NCI-H1436 treated with DMSO at 0.1 percent for 48 hours (cell line): ENCODE data around the gene CLEC16A.
A peak's percentile ranks its signal among the peaks of the same experiment; 100 is the strongest.
"Not testable (repeated sequence)": the region's sequence is repeated elsewhere in the genome, so short reads cannot be mapped to it uniquely, and the experiment has no call there.

Source experiments
- DNase-seq: peaks from one replicate; lab custom pipeline; 2025; lab: John Stamatoyannopoulos, UW

CLEC16A gene

DNA sequence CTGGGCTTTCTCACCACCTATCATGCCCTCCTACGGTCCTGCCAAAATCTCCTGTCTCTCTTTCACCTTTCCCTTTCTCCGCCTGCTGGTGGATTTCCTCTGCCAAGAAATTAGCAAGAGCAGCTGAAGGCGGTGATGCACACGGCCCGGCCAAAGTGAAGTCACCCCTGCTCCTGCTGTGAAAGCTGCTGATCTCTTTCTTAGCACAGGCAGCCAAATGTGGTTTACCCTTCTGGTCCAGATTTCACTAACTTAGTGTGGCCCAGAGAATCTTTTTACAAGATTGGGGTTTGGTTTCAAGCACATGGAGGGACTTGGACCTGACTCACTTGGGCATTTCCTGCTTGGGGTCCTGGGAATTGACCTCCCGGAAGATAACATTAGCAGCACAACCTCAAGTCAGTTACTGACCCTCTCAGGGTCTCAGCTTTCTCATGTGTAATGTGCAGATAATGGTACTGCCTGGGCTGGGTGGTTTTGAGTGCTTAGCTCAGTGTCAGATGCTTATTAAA lies 155.9 kb downstream of the CLEC16A start:
- DNase-seq: no peak

DNA sequence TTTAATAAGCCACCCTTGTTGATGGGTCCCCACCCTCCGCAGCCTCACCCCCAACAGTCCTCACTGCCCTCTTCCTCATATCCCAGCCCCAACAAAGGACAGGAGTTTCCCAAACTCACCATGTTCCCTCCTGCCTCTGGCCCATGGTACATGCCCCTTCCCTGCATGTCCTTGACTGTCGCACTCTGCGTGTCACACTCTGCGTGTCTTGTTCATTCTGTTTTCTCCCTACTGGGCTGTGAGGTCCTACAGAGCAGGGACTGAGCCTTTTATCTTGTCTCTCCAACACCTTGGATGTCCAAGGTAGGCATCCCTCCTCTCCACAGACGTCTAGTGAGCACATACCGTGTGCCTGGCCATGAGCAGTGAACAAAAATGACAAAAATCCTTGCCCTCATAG lies 156.9 kb downstream of the CLEC16A start:
- no peak for DNase-seq

DNA sequence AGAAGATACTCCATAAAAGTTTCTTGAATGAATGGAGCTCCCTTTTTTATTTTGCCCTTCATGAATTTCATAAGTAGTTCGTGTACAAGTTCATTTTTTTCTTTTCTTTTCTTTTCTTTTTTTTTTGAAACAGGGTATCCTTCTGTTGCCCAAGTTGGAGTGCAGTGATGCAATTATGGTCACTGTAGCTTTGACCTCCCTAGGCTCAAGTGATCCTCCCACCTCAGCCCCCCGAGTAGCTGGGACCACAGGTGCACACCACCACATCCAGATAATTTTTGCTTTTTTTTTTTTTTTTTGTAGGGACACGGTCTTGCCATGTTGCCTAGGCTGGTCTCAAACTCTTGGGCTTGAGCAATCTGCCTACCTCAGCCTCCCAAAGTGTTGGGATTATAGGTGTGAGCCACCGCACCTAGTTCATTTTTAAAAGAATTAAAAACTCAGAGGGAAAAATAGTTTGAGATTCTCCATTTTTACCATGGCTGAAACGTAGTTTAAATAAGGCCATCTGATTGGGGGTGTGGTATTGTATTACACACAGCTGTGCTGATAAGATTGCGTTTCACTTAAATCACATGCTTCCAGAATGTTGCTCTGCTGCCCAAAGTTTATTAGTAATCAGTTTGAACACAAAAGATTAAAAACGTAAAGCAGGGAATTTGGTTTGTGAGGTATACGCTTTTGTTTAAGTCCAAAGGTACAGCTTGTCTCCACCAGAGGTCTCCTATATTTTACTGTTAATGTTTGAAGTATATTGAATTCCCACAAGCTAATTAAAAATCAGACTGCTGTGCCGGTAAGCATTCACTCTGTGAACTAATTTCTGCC lies 157.5 kb downstream of the CLEC16A start:
- no peak for DNase-seq

DNA sequence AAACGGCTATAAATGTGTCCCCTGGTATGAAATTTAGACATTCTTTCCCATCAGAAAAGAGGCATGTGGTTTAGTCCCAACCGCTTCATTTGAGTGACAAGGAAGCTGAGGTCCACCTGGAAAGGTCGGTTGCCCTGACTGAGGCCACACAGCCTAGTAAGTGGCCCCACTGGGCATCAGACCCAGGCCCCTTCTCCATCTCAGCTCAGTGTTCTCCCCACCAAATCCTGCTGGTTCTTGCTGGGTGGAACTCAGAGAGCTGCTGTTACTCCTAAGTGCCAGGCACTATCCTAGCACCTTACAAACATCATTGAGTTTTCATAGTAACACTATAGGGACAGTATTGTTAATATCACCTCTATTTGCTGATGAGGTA lies 158.1 kb downstream of the CLEC16A start:
- DNase-seq: no peak

DNA sequence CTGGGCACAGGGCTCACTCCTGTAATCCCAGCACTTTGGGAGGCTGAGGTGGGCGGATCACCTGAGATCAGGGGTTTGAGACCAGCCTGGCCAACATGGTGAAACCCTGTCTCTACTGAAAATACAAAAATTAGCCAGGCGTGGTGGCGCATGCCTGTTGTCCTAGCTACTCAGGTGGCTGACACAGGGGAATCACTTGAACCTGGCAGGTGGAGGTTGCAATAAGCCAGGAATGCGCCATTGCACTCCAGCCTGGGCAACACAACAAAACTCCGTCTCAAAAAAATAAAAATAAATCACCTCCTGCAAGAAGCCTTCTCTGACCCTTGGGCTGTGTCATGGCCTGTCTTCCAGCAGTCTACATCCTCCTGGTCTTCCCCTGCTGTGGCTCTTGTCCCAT lies 158.9 kb downstream of the CLEC16A start:
- DNase-seq: not testable (repeated sequence)

DNA sequence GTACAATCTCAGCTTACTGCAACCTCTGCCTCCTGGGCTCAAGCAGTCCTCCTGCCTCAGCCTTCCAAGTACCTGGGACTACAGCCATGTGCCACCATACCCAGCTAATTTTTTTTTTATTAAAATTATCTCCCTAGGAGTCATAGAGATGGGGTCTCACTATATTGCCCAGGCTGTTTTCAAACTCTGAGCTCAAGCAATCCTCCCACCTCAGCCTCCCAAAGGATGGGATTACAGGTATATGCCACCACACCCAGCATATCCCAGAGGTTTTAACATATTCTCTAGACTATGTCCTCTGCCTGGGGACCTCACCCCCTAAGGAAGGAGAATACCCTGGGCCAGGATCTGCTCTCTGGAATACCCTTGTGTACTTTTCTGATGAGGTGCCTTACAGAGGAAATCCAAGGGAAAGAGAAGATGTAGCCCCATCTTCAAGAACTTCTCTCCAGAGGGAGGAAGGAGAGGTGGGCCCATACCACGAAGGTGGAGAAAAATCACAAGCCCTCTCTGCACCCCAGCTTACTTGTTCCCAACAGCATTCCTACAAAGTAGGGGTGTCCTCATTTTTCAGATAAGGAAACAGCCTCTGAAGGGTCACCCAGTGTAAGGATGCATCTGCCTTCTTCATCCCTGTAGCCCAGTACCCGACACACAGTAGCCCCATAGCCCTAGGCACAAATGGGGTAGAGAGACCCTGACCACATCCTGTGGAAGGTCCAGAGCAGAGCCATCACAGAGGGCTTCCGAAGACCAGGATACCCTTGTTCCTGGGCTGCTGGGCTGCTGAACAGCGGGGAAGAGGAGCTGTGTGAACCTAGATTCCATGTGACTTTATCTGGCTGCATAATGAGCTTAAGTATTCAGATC lies 160.0 kb downstream of the CLEC16A start:
- no peak for DNase-seq

DNA sequence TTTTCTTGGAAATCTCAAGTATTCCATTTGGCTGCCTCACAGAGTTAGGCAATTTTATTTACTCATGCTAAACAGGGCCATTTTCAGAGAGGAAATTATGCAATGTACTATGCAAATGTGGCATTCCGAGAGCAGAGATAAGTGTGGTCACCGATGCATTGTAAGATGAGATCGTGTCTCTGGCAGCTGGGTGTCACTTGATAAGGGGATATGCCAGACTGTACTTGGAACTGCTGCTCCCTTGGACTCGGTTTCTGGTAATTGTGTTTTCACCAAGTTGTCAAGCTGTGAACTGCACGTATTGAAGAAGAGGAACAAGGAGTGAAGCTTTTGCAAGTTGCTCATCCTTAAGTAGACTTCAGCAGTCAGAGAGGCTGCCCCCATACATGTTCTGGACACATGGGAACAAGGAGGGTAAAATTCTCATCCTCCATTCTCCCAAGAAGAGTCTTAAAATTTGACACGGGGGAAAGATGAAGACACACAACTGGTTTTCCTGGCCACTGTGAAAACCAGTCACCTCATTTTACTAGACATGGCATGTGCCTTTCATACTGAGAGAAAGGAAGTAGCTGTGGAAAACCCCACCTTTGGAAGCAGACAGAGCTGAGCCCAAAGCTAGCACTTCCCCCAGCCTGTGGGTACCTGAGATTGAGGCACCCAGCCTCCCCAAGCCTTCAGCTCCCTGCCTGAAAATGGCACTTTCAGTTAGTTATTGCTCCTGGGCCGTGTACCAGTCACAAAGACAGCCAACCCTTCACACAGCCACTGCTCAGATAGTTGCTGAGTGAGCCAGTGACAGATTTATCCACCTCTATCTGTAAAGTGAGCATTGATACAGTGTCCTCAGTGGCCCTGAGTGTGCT lies 160.9 kb downstream of the CLEC16A start:
- DNase-seq: peak; percentile 21

DNA sequence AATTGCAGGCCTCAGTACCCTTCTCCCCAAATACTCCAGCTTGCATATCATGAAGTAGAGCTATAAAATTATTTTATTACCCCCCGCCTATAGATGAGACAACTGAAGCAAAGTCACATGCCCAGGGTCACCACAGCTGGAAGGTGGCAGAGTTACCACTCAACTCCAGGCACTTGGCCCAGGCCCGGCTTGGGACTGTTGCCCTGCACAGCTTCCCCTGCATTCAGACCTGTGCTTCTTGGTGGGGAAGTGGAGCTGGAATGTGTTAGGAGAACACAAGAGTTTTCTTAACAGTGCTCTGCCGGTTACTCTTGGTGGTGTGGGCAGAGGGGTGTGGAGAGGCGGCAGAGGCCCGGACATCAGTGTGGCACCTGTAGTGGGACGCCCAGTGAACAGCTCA lies 162.4 kb downstream of the CLEC16A start:
- no peak for DNase-seq

DNA sequence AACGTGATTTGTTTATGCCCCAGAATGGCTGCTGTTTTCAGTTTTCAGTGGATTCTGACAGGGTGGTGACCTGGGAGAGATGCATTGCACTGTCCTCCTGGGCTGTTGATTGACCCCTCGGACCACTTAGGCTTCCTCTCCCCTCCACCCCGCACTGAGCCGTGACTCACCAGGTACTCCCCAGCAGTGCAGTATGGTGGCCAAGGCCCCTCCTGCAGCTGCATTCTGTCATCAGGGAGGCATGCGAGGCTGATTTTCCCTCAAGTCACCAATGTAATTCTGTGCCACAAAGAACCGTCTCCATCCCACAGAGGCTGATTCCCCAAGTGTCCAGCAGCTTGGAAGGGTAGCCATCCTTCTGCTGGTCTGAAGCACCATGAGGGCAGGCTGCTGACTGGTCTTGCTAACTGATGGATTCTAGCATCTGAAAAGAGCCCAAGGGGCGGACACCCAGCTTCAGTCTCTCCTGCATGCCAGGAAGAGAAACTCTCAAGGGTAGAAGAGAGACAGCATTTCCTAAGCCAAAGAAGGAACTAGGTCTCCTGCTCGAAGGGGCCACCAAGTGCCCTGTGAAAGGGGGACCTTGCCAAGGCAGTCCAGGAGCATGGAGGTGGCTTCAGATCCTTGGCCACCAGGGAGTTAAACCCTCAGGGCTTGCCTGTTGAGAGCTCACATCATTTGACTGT lies 163.6 kb downstream of the CLEC16A start:
- DNase-seq: no peak

DNA sequence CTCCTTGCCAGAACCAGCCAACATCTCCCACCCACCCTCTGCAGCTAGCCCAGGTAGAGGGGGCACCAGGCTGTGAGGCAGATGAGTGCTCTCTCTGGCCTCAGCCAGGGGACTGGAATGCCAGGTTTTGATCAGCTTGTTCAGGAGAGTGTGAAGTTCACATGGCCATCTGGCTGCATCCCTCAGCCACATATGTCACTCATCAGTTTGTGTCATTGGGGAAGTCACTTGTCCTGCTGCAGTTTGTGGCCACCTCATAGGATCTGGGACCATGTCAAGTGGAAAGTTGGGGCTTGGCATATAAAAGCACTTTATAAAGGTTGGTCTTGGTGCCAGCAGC lies 164.1 kb downstream of the CLEC16A start:
- no peak for DNase-seq

DNA sequence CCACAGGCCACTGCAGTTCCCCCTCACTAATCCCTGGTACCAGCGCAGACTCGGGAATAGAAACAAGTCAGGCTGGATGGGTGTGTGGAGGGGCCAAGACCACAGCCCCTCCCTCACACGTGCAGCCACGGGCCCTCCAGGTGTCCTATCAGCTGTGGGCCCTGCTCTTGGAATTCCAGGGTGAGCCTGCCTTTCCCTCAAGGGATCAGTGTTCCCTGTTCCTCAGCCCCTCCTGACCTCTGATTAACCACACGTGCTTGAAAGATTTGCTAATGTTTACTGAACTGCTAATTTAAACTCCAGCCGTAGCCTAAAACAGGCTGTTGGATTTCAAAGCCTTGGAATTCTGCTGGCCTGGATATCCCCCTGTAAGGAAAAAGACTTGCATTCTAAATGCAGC lies 165.2 kb downstream of the CLEC16A start:
- no peak for DNase-seq

DNA sequence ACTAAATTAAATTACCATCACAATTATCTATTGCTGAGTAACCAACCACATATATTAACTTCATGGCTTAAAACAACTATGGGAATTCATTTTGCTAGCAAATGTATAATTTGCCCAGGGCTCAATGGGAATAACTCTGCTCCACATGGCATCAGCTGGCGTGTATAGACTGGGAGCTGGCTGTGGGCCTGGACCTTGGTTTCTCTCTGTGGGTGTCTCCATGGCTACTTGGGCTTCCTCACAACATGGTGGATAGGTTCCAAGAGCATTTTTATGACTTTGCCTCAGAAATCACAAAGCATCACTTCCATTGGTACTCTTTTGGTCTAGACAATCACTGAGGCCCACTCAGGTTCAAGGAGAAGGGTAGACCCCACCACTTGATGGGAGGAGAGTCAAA lies 166.8 kb downstream of the CLEC16A start:
- DNase-seq: no peak

DNA sequence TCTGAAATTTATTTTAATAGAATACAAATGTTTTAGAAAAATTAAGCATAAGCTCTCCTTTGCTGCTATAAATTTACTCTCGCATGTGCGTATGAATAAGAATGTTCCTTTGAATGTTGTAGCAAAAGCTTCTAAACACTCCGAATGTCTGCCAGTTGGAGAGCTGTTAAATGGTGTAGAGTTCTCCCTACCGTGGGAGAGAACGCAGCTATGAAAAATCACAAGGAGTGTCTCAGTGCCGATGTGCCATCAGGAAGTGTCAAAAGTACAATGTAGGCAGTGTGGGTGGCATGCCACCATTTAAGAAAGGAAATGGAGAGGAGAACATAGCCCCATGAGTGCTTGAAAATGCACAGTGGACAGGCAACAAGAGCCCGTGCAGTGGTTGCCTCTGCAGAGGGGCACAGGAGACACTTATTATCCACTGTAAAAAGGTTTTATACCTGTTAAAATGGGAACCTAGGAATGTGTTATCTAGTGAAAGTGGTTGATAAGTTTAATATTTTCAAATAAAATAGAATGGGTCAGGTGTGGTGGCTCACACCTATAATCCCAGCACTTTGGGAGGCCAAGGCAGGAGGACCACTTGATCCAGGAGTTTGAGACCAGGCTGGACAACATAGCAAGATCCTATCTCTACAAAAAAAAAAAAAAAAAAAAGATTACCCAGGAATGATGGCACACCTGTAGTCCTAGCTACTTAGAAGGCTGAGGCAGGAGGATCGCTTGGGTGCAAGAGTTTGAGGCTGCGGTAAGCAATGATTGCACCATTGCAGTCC lies 167.7 kb downstream of the CLEC16A start:
- DNase-seq: no peak

DNA sequence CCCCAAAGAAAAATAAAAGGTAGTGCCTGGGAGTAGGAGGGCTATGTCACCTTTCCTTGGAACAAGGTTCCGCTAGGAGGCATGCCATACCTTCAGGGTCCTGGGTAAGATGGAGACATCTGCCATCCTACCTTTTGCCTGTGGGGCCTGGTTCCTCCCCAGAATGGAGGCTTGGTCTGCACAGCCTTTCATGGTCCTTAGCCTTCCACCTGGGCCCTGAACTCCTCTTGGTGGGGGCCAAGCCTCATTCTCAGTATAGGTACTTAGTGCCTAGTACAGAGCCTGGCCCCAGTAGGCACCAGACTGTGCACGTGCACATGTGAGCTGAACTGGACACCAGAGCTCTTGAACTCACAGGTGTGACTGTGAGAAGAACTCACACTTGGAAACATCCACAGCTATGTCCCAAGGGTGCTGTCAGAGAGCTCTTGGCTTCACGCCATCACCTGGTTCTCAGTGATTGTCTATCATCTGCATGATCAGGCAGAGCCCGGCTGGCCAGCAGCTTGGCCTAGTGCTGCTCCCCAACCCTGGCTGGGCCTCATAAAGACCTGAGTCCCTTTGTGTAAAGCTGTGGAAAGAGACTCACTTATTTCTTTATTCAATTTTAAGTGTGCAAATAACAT lies 168.5 kb downstream of the CLEC16A start:
- no peak for DNase-seq

DNA sequence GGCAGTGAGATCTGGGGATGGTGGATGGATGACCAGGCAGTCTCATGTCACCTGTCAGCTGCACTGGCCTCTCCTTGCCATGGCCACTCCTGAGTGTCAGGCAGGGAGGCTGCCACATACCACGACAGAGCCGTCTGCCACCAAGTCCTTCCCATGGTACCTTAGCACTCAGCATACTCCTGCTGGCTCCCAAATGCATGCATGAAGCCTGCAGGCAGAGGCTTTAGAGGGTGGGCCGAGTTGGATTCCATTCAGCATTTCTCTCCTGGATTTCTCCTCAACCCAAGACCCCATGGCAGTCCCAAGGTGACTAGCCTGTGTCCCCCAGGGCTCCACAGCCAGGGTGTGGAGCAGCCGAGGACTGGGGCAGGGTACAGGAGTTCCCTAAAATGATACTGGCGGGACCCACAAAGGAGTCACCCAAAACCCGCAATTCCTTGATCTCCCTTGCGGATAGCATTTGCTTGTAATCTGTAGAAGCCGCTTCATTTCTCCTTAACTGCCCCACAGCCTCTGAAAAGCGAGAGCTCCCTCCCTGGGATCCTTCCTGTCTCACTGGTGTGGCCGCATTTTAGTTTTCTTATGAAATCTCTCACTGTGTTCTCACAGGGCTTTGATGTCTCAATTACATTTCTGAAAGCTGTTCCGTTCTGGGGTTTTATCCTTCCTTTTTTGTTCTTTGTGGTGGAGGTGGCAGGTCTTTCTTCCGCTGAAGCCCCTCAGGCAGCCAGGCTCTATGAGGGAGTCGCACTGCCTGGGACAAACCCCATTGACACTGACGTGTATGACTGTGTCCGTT lies 170.2 kb downstream of the CLEC16A start:
- DNase-seq: no peak

DNA sequence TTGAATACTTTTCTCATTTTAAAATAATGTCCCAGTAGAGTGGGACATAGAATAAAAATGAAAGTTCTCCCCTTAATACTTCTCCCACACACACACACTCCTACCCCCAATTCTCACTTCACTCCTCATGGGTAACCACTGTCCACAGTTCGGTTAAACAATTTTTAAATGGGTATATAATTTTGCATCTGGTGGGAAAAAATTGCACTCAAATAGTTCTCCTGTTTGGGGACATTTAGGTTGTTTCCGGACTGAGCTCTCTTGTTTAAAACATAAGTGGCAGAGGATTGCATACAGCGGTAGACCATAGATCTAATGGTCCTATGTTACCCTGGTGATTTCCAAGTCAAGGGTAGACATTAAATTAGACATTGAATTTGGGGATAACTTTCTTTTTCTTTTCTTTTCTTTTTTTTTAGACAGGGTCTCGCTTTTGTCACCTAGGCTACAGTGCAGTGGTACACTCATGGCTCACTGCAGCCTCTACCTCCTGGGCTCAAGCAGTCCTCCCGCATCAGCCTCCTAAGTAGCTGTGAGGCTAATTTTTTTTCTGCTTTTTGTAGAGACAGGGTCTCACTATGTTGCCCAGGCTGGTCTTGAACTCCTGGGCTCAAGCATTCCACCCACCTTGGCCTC lies 173.3 kb downstream of the CLEC16A start:
- no peak for DNase-seq

DNA sequence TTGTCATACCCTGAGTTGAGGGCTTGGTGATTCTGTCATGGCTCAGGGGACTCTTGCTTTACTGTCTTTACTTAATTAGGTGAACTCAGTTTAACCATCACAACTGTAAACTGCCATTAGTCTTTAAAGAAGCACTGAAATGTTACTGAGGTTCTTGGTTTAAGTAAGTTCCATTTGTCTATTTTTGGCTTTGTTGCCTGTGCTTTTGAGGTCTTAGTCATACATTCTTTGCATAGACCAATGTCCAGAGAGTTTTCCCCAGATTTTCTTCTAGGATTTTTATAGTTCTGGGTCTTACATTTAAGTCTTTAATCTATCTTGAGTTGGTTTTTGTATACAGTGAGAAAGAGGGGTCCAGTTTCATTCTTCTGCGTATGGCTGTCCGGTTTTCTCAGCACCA lies 174.1 kb downstream of the CLEC16A start:
- no peak for DNase-seq

DNA sequence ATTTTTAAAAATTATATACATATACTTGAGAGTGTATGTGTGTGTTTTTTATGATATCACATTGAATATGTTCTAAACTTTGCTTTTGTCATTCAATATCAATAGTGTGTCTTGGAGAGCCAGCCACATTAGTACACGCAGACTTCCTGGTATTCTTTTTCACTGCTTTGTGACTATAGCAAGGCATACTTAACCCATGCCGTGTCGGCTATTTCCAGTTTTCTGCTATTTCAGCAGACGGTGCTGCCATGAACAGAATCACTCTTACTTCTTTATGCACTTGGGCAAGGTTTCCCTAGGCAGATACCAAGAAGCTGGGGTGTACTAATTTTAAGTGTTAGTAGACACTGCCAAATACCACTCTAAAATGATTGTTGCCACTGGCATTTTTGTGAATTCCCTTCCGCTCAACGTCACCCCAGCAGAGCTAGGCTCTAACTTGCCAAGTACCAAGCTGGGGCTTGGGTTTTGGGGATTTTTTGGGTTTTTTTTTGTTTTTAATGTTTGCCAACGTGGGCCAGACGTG lies 176.8 kb downstream of the CLEC16A start:
- no peak for DNase-seq
